ENCODE results near the gene KIAA1217. TPM values are rescaled to one million over a fixed set of nuclear protein-coding genes. Genes with fewer than 3 reads are reported as not detected.

Gene KIAA1217
- total and polyA plus RNA-seq, 2 experiments from 2014 or later: 13.3 to 23.1 TPM

DNA sequence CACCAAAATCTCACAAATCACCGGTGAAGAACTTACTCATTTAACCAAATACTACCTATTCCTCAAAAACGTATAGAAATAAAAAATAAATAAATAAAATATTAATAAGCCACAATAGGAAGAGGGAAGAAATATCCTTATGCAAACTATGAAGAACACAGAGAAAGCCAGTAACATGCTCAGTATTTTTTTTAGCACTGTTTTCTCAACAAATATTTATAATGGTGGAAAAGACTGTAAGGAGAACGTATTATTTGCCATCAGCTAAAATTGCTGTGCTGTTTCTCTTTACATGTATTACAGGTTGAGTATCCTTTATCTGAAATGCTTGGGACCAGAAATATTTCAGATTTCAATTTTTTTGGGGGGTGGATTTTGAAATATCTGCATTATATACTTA, 21.0 kb downstream of the KIAA1217 start:
- H3K4me3 ChIP-seq: no peak overlapping the region
- DNase-seq (ENCODE audit: low read depth in 1 of 2, low spot score in 1 of 2): no peak
- H3K27ac ChIP-seq: no peak overlapping the region
- H3K4me1 ChIP-seq (ENCODE audit: low read depth): no peaks in the 10 kb centered on the region
- no peaks in the 10 kb centered on the region for H3K36me3 ChIP-seq
- H3K9me3 ChIP-seq (ENCODE audit: low read depth): no peaks in the 10 kb centered on the region
- H3K27me3 ChIP-seq: no peaks in the 10 kb centered on the region
- TF ChIP-seq, protein P1, sequence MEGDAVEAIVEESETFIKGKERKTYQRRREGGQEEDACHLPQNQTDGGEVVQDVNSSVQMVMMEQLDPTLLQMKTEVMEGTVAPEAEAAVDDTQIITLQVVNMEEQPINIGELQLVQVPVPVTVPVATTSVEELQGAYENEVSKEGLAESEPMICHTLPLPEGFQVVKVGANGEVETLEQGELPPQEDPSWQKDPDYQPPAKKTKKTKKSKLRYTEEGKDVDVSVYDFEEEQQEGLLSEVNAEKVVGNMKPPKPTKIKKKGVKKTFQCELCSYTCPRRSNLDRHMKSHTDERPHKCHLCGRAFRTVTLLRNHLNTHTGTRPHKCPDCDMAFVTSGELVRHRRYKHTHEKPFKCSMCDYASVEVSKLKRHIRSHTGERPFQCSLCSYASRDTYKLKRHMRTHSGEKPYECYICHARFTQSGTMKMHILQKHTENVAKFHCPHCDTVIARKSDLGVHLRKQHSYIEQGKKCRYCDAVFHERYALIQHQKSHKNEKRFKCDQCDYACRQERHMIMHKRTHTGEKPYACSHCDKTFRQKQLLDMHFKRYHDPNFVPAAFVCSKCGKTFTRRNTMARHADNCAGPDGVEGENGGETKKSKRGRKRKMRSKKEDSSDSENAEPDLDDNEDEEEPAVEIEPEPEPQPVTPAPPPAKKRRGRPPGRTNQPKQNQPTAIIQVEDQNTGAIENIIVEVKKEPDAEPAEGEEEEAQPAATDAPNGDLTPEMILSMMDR (IDR thresholded peaks at IDR 0.05; ENCODE audit: low read depth, low read length): no peak

DNA sequence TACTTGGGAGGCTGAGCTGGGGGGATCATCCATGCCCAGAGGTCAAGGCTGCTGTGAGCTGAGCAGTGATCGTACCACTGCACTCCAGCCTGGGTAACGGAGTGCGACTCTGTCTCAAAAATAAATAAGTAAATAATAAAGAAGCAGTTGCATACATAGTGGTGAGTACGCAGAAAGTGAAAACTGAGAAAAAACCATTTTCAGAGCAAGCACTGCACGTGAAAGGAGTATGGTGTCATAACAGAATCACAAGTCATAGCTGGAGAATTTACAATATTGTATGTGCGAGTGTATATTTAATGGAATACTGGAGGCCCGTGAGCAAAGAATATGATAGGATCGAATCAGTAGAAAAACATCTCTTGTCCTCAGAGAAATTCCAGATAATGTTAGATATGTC, 22.3 kb downstream of the KIAA1217 start:
- DNase-seq (ENCODE audit: low read depth in 1 of 2, low spot score in 1 of 2): no peak
- TF ChIP-seq, protein P1 (IDR thresholded peaks at IDR 0.05; ENCODE audit: low read depth, low read length): no peak

DNA sequence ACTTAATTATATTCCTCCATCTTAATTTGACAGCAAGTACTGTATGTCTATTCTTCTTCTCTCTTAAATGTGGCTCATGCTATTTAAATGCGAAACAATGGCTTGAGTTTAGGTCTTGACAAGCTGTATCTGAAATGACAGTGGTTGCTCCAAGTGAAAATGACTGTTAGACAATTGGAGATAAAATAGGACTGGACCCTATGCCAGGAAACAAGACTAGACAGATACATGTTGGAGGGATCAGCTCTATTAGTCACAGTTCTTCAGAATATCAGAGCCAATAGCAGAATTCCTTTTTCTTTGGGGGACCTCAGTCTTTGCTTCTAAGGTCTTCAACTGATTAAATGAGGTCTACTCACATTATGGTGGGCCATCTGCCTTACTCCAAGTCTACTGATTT, 25.8 kb downstream of the KIAA1217 start:
- no peak overlapping the region for H3K4me3 ChIP-seq
- H3K27me3 ChIP-seq: no peaks in the 10 kb centered on the region
- H3K36me3 ChIP-seq: no peaks in the 10 kb centered on the region
- H3K27ac ChIP-seq: no peak overlapping the region
- TF ChIP-seq, protein P1 (IDR thresholded peaks at IDR 0.05; ENCODE audit: low read depth, low read length): no peak
- H3K4me1 ChIP-seq (ENCODE audit: low read depth): peaks cover 21% of the 10 kb centered on the region
- no peaks in the 10 kb centered on the region for H3K9me3 ChIP-seq (ENCODE audit: low read depth)
- DNase-seq (ENCODE audit: low read depth in 1 of 2, low spot score in 1 of 2): no peak

More for the DNA sequence above, 22.3 kb downstream of the KIAA1217 start:
- Histone ChIP-seq H3K27ac (no peak overlapping the region), H3K36me3 (no peaks in the 10 kb centered on the region), H3K27me3 (no peaks in the 10 kb centered on the region), H3K4me1 (ENCODE audit: low read depth) (no peaks in the 10 kb centered on the region), H3K4me3 (no peak overlapping the region), H3K9me3 (ENCODE audit: low read depth) (no peaks in the 10 kb centered on the region)

DNA sequence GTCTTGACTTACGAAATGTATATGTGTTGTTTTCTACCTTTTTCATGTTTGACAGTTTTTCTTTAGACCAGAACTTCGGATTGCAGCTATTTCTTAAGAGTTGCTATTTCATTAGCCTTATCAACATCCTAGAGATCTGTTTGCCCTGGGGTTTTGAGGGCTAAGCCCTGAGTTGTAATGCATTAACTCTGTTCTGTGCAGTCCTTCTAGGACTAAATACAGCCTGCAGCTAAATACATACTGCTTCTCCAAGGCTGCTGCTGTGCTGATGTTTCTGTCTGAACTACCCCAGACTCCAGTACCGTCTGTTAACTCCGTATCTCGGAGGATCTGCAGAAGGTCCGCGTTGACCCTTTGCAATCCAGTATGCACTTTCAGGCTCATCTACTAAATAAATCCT, 26.5 kb downstream of the KIAA1217 start:
- TF ChIP-seq, protein P1 (IDR thresholded peaks at IDR 0.05; ENCODE audit: low read depth, low read length): no peak
- peak overlapping the region; percentile 40 for H3K27ac ChIP-seq
- no peaks in the 10 kb centered on the region for H3K9me3 ChIP-seq (ENCODE audit: low read depth)
- H3K4me3 ChIP-seq: no peak overlapping the region
- H3K27me3 ChIP-seq: no peaks in the 10 kb centered on the region
- H3K4me1 ChIP-seq (ENCODE audit: low read depth): peaks cover 27% of the 10 kb centered on the region
- H3K36me3 ChIP-seq: no peaks in the 10 kb centered on the region
- DNase-seq (ENCODE audit: low read depth in 1 of 2, low spot score in 1 of 2): no peak

DNA sequence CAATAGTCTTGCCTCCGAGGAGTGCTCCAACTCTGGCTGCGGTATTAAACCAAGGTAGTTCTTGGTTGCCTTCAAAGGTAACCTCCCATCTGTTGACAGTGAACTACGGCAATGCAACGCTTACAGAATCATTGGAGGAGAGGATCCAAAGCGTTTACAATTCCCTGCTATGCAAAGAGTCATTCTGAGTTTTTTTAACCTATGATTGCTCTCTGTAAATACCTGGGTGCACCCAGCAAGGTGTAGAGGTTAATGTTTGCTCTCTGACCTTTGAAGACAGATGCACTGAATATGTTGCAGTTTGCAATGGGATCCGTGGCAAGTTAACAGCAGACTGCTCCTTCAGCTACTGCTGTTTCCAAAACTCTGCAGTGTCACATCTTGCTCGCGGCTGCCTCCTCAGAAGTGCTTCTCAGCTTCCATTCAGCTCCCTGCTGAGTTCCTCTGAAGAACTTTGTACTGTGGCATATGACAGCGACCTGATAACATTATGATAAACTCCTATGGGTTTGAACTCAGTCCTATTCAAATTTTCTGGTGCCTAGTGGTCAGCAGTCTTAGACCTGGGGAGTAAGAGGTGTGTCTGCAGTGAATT, 29.0 kb downstream of the KIAA1217 start:
- Histone ChIP-seq H3K9me3 (ENCODE audit: low read depth) (no peaks in the 10 kb centered on the region), H3K4me3 (no peak overlapping the region), H3K4me1 (ENCODE audit: low read depth) (peaks cover 28% of the 10 kb centered on the region), H3K27ac (peak overlapping the region; percentile 48), H3K36me3 (no peaks in the 10 kb centered on the region), H3K27me3 (no peaks in the 10 kb centered on the region)
- TF ChIP-seq, protein P1 (IDR thresholded peaks at IDR 0.05; ENCODE audit: low read depth, low read length): no peak
- no peak for DNase-seq (ENCODE audit: low read depth in 1 of 2, low spot score in 1 of 2)

All from cardiac muscle cell (in vitro differentiated cells and primary cell).